NB4 (cell line): ENCODE measurements around the gene GDPD5.

Experiments used
- DNase-seq: peaks from one replicate; pipeline ENCODE4 v3.0.0; 2010; ENCODE audit warnings: low read depth
- H3K4me3 ChIP-seq: one replicate; pipeline ENCODE4 v1.5.1; 2011; ENCODE audit warnings: mild to moderate bottlenecking, low read depth, low read length, moderate library complexity
- MYC ChIP-seq: IDR thresholded peaks from 2 replicates; pipeline ENCODE4 v1.6.1; 2011; ENCODE audit warnings: low read depth, low read length
- POLR2A ChIP-seq: IDR thresholded peaks from 2 replicates; pipeline ENCODE4 v1.6.1; 2011; ENCODE audit warnings: mild to moderate bottlenecking; ENCODE audit not compliant: insufficient read length; ENCODE audit errors: extremely low read depth
- TF ChIP-seq, protein P1 (sequence below): IDR thresholded peaks from 2 replicates; pipeline ENCODE4 v1.6.1; 2011; ENCODE audit warnings: low read depth, low read length
- TF ChIP-seq, protein P2 (sequence below): IDR thresholded peaks from one replicate; pipeline ENCODE4 v1.5.1; 2012; ENCODE audit warnings: low read depth, low read length

The GDPD5 gene

DNA sequence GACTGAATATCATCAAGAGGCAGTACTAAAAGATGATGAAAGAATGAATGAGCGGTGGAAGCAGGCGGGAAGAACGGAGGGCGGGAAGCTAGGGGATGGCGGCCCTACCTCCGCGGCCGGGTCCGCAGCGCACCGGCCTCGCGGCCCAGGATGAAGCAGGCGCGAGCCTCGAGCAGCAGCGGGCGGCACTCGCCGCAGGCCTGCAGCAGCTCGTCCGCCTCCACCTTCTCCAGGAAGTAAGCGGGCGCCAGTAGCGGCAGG lies 96.2 kb downstream of the GDPD5 start:
- no peak overlapping the region for H3K4me3 ChIP-seq
- TF ChIP-seq POLR2A (no peak), MYC (no peak)
- TF ChIP-seq, protein P1, sequence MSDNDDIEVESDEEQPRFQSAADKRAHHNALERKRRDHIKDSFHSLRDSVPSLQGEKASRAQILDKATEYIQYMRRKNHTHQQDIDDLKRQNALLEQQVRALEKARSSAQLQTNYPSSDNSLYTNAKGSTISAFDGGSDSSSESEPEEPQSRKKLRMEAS, result no peak
- TF ChIP-seq, protein P2, sequence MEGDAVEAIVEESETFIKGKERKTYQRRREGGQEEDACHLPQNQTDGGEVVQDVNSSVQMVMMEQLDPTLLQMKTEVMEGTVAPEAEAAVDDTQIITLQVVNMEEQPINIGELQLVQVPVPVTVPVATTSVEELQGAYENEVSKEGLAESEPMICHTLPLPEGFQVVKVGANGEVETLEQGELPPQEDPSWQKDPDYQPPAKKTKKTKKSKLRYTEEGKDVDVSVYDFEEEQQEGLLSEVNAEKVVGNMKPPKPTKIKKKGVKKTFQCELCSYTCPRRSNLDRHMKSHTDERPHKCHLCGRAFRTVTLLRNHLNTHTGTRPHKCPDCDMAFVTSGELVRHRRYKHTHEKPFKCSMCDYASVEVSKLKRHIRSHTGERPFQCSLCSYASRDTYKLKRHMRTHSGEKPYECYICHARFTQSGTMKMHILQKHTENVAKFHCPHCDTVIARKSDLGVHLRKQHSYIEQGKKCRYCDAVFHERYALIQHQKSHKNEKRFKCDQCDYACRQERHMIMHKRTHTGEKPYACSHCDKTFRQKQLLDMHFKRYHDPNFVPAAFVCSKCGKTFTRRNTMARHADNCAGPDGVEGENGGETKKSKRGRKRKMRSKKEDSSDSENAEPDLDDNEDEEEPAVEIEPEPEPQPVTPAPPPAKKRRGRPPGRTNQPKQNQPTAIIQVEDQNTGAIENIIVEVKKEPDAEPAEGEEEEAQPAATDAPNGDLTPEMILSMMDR, result no peak
- no peak for DNase-seq

DNA sequence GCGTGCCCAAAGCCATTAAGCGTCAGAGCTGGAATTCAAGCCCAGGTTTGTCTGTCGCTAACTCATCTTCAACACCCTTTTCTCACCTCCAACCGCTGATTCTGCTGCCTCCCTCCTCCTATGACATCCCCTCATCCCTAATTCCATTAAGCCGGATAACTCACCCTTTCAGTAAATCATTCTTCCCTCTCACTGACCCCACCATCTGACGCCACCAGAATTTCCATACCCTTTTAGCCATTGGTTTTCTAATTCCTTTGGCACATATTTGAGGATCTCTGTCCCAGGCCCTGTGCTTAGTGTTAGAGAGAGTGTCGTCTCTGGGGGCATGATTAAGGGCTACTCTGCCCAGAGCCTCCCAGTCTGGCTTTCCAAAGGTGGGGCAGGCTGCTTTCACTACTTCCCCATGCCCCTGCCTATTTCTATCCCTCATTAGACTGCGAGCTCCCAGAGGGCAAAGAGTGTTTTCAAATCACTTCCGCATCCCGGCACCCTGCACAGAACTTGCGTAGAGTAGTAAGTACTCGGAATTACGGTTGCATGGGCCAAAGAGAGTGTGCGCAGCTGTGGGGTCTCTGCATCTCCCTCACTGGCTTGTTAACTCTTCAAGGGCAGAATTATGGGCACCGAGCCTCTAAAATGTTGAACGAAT lies 96.6 kb downstream of the GDPD5 start:
- no peak for TF ChIP-seq POLR2A
- TF ChIP-seq MYC, result no peak
- TF ChIP-seq, protein P2, result no peak
- TF ChIP-seq, protein P1, result no peak
- peak overlapping the region; percentile 63 for H3K4me3 ChIP-seq
- no peak for DNase-seq

DNA sequence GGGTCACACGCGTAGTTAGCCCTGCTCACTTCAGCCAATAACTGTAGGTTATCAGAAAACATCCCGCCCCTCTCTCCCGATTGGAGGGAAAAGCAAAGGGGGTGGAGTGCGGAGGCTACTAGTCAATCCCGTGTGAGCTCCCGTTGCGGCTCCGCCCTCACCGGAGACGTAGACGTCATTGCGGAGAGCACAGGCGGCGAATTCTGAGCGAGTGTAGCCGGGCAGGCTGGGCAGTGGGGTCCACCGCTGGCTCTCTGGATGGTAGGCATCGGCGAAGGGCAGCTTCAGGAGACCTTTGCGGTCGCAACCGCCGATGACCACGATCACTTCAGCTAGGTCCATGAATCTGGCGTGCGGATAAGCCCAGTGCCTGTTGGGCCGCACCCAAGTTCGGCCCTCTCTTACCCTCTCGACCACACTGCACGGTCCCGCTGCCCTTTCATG lies 97.4 kb downstream of the GDPD5 start:
- DNase-seq, result peak; percentile 95
- no peak for TF ChIP-seq MYC
- TF ChIP-seq, protein P2, result no peak
- TF ChIP-seq, protein P1, result peak; percentile 41; the same call in 1 of the 2 replicates
- peak; percentile 34 for TF ChIP-seq POLR2A
- peak overlapping the region; percentile 63 for H3K4me3 ChIP-seq

DNA sequence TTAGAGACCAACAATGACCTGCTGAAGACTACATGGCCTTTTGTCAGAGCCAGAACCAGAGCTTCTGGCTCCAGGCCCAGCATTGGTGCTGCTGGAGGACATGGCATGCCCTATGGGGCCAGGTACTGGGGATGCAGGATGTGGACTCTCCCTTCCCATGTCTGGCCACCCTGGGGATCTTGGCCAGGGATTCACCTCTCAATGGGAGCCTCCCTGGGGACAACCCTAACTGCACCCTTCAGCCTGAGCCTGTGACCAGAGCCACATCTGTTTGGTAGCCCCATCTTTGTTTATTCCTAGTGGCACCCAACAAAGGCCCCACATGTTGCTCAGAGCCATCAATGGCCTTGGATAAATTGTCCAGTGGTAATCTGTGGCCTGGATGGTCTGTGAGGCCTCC lies 98.6 kb downstream of the GDPD5 start:
- H3K4me3 ChIP-seq, result no peak overlapping the region
- DNase-seq, result no peak
- TF ChIP-seq MYC (no peak), POLR2A (no peak)
- TF ChIP-seq, protein P1, result no peak
- TF ChIP-seq, protein P2, result no peak

DNA sequence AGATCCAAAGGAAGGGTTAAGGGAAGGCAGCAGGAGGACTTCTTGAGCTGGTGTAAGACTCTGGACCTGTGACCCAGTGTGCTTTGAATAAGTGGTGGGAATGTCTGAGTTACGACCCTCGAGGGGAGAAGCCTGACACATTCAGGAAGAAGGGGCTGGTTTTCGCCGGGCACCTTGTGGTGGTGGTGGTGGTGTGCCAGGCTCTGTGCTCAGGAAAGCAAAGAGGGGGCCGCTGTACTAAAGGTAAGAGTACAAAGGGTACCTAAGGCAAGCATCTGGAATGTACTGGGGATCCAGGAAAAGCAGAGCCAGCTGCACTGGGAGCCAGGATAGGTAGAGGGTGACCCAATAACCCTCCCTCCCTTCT lies 99.0 kb downstream of the GDPD5 start:
- DNase-seq, result no peak
- TF ChIP-seq MYC, result no peak
- TF ChIP-seq, protein P2, result no peak
- TF ChIP-seq, protein P1, result no peak
- no peak for TF ChIP-seq POLR2A
- no peak overlapping the region for H3K4me3 ChIP-seq

DNA sequence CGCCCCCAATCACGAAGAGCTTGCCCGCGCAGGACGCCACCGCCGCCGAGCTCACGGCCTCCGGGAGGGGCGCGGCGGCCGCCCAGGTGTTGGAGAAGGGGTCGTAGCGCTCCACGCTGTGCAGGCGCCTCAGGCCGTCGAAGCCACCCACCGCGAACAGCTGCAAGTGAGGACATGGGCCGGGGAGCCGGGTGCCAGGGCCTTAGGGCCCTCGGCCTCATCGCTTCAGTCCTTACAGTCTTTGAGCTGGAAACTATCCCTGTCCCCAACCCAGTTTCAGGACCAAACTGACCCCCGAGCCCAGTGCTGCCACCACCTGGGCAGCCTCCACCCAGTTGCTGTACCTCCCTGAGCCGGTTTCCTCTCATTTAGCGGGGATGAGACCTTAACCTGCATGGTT lies 100.3 kb downstream of the GDPD5 start:
- DNase-seq, result peak; percentile 43
- TF ChIP-seq, protein P2, result peak; percentile 52
- no peak for TF ChIP-seq POLR2A
- TF ChIP-seq, protein P1, result no peak
- no peak for TF ChIP-seq MYC
- no peak overlapping the region for H3K4me3 ChIP-seq
